HG02588 (cell line): ENCODE measurements around the gene FATE1.
"Not testable (repeated sequence)": the region's sequence is repeated elsewhere in the genome, so short reads cannot be mapped to it uniquely, and the experiment has no call there.

ENCODE experiments used
- ATAC-seq: cut with Tn5 transposase; IDR thresholded peaks from one replicate; pipeline ENCODE4 v1.9.1; 2021; ENCODE audit warnings: mild to moderate bottlenecking, moderate library complexity; ENCODE audit not compliant: unreplicated experiment

The FATE1 gene, protein sequence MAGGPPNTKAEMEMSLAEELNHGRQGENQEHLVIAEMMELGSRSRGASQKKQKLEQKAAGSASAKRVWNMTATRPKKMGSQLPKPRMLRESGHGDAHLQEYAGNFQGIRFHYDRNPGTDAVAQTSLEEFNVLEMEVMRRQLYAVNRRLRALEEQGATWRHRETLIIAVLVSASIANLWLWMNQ

DNA sequence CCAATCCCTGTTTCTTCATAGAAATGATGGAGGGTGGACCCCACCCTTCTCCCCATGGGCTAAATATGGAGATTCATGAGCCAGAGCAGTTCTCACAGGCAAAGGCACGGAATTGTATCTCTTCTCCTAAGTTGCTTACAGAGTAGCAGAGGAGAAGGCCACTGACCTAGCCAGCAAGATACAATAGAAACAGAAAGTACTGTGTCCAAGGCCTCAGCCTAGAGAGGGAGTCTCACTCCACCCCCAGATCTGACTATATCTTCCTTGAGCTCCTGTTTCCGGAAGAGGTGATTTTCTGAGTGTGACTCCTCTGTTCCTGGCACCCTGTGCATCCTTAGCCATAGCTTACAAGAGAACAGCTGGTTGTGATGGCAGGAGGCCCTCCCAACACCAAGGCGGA lies at the start of gene FATE1:
TSS of gene FATE1 (plus strand) at position 284 of the 400 bp plus-strand sequence. CDS start at position 369, 85 bp downstream.
- no peak for ATAC-seq

DNA sequence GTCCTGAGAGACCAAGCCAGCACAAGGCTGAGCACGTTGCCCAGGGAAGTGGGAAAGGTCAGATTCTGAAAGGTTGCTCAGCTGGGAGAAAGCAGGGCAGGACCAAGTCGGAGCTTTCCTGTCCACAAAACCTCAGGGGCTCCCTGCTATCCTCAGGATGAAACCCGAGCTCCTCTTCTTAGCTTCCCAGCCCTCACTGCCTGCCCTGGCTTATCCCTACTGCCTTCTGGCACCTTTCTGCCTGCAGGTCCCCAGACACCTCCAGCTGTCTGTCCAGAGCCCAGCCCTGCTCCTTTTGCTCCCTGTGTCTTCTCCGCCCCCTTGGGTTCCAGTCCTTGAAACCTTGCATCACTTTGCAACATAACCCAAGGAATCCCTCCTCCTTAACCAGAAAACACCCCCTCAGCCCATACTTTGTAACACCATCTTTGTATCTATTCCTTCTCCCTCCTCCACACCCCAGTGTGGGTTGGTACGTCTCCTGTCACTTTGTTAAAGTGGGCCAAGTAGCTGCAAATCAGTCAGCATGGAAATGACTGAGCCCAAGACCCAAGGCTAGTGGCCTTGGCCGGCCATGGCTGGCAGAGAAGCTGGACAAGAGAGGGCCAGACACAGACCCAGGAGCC lies 40.6 kb upstream of the FATE1 start:
- ATAC-seq: no peak

DNA sequence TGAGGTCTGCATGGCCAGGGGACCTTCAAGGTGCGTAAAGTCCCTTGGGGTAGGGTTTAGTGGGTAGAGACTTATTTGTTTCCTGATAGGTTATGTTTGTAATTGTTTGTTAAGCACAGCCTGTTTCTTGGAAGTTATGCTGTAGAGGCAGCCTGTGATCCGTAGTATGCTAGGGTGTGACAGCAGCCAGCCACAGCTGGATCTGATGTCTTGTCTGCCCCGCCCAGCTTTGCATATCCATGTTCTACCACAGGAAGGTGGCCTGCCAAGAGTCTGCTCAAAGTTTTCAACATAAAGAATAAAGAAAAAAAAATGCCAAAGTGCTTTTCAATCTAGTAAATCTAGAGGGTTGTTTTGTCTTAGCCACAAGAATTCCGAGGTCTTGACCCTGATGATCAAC lies 39.6 kb upstream of the FATE1 start:
- ATAC-seq: no peak

DNA sequence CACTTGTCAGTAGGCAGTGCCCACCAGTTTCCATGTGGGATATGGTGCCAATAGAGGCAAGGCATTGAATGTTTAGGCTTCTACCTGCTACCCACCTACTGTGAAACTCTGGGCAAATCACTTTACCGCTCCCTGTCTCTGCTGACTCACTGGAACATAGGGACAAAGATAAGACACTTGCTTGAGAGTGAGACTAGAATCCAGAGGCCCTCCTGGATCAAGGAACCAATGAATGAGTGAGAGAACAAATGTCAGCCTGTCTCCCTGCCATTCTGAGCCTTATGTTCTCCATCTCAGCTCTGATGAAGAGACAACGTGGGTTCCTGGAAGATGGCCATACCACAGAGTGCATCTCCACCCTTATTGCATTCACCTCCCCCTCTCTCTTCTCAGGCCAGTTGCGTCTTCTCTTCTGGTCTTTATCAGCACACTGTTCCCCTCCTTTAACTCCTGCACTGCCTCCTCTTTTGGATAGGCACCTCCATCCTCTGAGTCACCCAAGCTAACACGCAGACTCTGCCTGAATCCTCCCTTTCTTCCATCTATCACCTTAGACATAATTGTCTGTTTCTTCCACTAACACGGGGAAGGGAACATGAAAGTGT lies 35.9 kb upstream of the FATE1 start:
- ATAC-seq: no peak

DNA sequence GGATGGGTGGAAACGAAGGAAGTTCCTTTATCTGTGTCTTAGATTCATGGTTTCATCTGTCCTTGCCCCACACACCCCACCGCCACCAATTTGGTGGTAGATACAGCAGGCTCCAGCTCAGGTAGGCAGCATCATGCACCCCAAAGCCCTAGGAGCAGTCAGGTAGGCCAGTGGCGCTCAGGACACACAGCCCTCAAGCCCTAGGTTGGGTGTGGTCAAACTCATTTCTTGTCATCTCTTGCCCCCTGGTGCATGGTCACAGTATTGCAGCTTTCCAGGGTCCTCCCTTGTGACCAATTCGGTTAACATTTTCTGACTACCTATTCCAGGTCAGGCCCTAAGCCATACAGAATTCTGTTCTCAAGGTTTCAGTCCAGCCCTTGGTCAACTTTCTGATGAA lies 35.0 kb upstream of the FATE1 start:
- ATAC-seq: peak; percentile 69

DNA sequence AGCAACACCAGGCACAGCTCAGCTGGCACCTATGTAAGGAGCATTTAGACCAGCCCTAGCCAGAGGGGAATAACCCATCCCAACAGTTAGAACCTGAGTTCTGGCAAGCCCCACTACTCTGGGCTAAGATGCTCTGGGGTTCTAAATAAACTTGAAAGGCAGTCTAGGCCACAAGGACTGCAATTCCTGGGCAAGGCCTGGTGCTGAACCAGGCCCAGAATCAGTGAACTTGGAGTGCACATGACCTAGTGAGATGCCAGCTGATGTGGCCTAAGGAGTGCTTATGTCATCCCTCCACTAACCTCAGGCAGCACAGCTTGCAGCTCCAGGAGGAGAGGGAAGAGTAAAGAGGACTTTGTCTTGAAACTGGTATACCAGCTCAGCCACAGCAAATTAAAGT lies 28.2 kb upstream of the FATE1 start:
- ATAC-seq: no peak

DNA sequence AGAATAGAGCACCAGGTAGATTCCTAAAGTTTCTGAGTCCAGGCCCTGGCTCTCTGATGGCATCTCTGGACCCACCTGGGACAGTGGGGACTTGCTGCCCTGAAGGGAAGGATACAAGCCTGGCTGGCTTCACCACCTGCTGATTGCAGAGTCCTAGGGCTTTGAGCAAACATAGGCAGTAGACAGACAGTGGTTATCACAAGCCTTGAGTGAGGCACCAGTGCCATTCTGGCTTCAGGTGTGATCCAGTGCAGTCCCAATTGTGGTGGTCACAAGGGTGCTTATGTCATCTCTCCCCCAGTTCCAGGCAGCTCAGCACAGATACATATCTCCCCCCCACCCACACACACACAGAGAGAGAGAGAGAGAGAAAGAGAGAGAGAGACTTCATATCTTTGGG lies 27.1 kb upstream of the FATE1 start:
- ATAC-seq: no peak

DNA sequence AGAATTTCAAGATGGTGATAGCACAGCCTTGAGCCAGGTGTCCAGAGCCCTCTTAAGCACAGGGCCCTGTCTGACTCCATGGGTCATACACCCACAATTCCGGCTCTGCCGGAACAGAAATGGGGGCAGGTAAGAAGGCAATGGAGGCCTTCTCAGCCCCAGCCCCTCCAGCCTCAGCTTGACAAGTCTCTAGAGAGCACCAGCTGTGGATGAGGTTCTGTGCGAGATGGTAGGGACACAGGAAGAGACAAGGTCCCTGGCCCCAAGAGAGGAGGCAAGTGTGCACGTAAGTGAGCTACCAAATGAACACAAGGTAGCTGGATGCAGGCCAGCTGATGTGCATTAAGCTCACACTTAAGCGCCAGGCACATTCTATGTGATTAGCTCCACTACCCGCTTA lies 23.0 kb upstream of the FATE1 start:
- ATAC-seq: no peak

DNA sequence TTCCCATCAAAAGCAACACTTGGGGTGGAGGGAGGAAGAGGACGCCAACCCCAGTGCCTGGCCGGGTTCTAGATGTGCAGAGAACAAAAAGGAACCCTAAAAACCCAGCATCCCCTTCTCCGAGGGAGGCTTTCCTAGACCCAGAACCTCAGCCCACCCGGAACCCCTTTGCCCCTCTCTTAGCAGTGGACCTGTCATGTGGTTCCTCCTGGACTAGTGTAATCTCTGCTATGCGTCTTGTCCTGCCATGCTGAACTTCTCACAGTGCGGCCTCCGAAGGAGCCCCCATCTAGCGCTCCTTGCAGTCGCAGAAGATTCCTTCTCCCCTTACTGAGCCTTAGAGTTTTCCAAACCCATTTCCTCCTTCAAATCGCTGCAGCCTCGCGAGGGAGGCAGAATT lies 21.7 kb upstream of the FATE1 start:
- no peak for ATAC-seq

DNA sequence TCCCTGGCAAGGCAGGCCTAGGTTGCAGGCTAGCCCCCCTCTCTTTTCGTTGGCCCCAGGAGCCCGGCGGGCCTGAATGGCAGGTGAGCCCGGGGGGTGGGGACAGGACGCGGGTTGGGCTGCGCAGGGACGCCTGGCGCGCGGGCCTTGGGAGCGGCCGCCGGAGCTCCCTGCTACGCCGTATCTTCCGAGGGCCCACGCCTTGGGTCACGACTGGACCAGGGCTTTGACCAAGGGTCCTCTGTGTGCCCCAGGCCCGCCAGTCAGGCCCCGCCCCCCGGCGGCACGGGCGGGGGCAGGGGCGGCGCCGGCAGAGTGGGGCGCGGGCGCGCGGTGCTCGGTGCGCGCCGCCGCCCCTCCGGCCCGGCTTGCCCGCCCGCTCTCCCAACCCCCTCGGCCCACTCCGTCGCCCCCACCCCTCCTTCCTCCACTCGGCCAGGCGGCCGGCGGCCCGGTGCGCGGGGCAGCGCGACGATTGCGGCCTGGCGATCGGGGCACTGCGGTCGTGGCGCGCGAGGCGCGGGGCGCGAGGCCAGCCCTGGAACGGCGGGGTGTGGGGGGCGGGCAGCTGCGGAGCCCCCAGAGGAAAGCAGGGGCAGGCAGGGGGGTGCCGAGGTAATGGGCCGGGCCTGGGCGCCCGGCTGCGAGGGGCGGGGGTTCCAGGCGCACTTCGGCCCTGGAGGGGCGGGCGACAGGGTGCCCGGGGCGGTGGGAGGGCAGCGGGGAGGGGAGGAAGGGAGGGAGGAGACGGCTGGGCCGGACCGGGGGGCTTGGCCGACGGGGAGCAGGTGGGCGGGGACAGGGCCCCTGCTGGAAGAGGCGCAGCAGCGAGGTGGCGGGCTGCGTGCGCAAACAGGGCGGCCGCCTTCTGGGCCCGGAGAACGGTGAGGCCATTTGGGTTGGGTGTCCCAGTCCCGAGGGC lies 20.9 kb upstream of the FATE1 start, which contains the start of gene PRRG3:
TSS of gene PRRG3 (plus strand) at position 798 of the 922 bp plus-strand sequence. CDS start 3,357 bp downstream, outside the sequence.
- ATAC-seq: no peak

DNA sequence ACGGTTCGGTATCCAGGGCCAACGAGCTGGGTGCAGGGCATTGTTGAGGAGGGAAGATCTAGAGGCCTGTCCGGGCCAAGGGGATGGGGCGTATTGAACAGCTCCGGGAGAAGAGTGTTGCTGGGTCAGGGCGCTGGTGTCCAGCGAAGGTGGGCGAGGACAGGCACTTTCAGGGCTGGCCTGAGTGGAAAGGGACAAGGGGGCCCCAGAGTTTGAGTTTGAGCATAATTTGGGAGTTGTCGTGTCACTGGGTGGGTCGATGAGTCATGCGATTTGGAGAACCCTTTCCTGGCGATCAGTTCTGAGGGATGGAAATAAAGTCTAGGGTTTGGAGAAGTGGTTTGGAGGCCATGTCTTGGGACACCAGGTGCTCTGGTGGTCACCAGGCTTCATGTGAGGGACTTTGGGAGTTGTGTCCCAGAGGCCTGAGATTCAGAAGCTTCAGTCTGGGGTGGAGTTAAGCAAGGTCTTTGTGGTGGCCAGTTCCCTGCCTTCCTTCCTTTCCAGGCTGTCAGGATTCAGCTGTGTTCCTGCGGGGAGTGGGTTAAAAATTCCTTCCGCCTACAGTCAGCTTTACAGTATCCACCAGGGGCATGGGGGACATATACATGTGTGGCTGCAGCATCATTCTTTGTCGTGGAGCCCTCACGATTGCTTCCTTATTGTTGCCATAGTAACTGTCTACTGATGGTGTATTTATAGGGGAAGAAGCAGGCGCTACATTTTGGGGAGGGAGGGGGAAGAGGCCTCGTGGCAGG lies 20.1 kb upstream of the FATE1 start:
- ATAC-seq: no peak

DNA sequence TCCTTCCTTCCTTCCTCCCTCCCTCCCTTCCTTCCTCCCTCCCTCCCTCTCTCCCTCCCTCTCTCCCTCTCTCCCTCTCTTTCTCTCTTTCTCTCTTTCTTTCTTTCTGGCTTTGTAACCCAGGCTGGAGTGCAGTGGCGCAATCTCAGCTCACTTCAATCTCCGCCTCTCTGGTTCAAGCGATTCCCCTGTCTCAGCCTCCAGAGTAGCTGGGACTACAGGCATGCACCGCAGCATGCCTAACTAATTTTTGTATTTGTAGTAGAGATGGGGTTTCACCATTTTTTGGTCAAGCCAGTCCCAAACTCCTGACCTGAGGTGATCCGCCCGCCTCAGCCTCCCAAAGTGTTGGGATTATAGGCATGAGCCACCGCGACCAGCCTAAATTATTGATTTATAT lies 18.8 kb upstream of the FATE1 start:
- ATAC-seq: not testable (repeated sequence)

DNA sequence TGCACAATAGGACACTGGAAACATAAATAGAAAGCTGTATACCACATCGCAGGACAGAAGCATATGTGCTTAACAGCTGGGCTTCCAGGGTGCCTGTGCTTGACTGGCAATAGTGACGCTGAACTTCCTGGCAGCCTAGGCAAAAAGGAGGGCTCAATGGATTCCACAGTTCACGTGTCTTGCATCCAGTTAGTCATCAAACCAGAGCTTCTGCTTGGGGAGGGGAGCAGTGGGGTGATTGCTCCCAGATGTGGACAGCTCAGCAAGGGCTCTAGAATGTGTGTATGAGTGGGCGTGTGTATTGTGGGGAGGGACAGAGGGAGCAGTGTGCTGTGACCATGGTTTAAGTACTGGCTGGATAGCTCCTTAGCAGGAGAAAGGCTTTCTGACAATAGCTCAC lies 18.3 kb upstream of the FATE1 start:
- ATAC-seq: no peak

DNA sequence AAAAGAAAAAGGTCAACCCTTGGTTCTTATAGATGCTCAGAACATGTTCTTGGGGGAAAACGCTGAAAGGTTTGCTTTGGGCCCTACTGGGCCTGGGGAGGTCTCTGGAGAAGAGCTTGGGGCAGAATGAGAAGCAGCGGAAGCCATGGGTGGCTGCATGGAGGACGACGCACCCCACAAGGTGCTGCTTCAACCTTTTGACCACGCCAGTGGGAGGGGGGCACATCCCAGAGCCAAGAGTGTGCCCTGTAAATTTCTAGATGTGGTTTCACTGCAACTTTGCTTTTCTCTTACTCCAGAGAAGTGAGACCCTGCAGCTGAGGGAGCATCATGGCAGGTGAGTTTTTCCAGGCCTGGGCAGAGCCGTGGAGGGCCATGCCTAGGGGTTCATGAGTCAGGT lies 17.4 kb upstream of the FATE1 start:
- ATAC-seq: no peak

DNA sequence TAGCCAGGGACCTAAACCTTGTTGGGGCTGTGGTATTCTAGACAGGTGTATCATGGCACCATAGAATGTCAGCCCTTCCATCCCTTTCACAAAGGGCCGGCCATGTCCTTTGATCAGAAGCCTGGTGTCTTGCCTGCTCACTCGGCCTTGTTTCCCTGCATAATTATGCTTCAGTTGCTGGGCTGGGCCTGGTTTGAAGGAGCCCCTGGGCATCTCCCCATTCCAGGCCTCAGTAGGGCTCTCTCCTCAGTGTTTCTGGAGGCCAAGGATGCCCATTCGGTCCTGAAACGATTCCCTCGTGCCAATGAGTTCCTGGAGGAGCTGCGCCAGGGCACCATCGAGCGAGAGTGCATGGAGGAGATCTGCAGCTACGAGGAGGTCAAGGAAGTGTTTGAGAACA lies 16.1 kb upstream of the FATE1 start:
- no peak for ATAC-seq

DNA sequence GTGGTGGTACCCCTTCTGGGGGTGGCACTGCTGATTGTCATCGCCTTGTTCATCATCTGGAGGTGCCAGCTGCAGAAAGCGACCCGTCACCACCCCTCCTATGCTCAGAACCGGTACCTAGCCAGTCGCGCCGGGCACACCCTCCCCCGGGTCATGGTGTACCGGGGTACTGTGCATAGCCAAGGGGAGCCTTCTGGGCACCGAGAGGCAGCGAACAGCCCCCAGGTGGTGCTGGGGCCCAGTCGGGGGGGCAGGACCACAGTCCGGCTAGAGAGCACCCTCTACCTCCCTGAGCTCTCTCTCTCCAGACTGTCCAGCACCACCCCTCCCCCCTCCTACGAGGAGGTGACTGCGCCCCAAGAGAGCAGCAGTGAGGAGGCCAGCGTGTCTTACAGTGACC lies 15.3 kb upstream of the FATE1 start:
- ATAC-seq: no peak

DNA sequence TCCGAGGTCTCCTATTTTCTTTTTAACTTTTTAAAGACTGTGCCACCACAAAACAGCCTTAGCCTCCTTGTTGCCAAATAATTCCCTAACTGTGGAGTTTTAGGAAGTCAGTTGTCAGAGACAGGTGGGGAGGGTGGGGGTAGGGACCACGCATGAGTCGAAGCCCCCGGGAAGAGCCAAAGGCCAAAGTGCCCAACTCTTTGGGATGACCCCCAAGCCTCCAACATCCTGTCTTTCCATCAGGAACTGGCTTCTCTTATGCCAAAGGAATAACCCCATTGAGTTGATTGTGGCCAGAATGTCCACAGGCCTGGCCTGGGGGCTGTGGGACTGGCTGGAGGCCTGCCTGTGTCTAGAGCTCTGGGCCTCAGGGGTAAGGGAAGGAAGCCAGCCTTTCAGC lies 14.8 kb upstream of the FATE1 start:
- no peak for ATAC-seq

DNA sequence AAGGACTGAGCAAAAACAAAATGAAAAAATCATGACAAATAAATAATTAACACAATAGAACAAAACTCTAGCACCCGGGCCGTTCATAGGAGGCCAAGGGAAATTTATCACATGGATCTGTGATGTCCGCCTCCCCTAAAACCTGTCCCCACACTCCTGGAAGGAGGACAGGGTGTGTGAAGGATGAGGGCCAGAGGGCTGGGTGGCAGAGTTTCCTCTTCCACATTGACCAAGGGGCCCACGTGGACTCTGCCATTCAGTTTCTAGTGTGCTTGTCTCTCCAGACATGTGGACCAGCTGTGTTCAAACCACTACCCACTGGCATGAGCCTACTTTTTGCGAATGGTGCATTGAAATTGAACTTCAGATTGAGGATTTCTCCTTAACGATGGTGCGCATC lies 14.3 kb upstream of the FATE1 start:
- no peak for ATAC-seq

DNA sequence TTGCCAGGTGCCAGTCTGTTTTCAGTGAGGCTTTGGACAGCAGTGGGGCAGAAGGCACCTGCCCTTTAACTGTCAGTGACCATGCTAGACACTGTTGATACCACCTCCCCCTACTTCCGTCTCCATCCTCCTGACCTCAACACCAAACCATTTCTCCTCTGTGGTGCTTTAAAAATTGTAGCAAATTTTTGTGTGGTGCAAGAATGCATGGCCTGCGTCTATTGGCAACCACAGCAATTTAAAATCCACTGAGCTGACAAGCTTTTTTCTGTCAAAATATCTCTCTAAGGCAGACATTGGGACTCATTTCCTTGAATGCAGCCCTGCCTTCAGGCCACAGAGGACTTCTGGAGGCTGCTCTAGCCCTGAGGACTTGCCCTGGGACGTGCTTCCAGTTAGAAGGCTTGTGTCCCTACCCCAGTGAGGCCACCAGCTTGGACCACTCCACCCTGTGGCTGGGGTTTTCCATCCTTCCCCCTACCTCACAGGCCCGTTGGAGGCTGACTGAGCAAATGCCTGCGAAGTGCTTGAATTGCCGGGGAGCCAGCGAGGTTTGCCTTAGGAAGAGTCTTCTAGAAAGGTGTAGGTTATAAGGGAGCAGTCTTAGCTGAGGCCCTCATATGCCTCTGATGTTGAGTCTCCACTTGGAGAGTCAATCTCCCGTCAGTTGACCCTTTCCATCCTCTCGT lies 13.7 kb upstream of the FATE1 start:
- ATAC-seq: no peak

DNA sequence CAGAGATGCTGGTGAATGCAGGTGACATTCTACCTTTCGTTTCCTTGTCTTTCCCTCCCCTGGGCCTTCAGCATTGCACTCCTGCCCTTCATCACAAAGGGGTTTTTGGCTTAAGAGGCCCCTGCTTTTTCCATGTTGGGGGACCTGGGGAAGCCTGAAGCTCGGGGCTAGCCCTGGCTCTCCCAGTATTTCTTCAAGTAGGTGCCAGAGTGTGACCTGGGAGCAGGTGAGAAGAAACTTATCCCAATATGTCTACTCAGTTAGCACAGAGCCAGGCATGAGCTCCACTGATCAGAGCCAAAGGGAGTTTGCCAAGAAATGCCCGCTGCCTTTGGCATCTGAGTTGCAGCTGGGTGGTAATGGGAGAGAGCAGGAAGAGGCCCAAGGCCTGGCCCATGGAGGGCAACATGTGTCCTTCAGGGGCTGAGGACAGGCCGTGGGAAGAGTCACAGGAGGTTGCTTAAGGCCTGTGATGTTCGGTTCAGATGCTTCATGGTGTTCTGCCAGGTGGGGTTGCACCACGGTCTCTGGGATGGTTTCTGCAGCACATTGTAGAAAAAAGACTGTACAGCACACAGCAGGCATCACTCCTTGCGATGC lies 13.0 kb upstream of the FATE1 start:
- no peak for ATAC-seq
